Measurements from ENCODE around the gene WDR7. TPM values are rescaled to one million over a fixed set of nuclear protein-coding genes. Genes with fewer than 3 reads are reported as not detected.

WDR7 gene
- total RNA-seq, 2 experiments from 2014 or later: 16.0 to 19.0 TPM

DNA sequence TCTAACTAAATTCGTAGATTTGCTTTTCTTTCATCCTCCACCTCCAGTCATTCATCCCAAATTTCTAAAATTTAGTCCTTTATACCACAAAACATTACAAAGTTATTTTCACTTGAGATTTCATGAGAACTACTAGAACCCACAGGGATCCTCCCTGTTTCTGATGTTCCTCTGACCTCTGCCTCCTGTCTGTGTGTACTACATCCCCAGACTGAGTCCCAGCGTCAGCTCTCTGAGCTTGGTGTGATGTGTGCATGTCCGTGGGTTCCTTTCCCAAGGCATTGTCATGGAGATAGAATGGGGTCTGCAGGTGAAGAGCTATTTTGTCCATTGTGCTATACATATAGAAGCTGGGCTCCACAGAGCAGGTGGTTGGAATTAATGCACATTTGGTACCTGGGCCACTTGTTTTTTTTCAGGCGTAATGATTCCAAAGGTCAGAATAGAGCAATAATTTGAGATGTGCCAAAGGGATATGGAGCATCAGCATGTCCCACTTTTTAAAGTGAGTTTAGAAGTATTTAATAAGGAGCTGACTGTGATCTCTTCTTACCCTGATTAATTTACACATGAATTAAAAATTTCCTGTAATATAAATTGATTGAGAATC lies 344.5 kb downstream of the WDR7 start:
- Mint-ChIP-seq H3K27me3 (no peaks in the 10 kb centered on the region), H3K9me3 (no peaks in the 10 kb centered on the region), H3K36me3 (ENCODE audit: low read depth) (no peaks in the 10 kb centered on the region), H3K4me3 (no peak overlapping the region), H3K4me1 (ENCODE audit: low read depth) (peaks cover 12% of the 10 kb centered on the region), H3K27ac (no peak overlapping the region)
- intact Hi-C loops (cut with micrococcal nuclease): no loop called here
- ChIA-PET POLR2A (interaction anchor here (0.8 kb wide), 1 partner anchor 153 kb away, joined by 3 read pairs; no protein-coding TSS in a partner anchor), CTCF (interaction anchor here (0.8 to 1.2 kb wide), 2 partner anchors 13 to 126 kb away, joined by 3 to 4 read pairs; no protein-coding TSS in a partner anchor)
- DNase-seq (no peak), ATAC-seq (no peak)
- TF ChIP-seq CTCF (IDR thresholded peaks at IDR 0.05): no peak

DNA sequence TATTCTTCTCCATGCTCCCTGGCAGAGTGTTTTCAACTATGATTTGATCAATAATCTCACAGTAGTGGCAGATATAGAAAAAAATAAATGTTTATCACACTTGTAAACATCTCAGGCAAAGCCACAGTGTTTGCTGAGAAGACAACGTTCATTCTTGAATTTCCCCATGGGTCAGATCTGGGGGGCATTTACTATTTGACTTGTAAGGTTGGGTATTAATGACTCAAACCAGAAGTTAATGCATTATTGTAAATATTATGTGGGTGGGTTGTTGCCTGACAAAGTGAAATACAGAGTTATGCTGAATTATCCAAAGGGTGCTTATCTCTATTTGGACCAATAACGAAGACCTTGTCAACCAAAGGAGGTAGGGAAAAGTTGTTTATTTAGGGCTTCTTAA lies 346.0 kb downstream of the WDR7 start:
- Mint-ChIP-seq H3K27me3 (no peaks in the 10 kb centered on the region), H3K36me3 (ENCODE audit: low read depth) (no peaks in the 10 kb centered on the region), H3K9me3 (no peaks in the 10 kb centered on the region), H3K4me1 (ENCODE audit: low read depth) (peaks cover 17% of the 10 kb centered on the region), H3K4me3 (no peak overlapping the region), H3K27ac (no peak overlapping the region)
- intact Hi-C loops (cut with micrococcal nuclease): no loop called here
- DNase-seq (no peak), ATAC-seq (no peak)
- no peak for TF ChIP-seq CTCF (IDR thresholded peaks at IDR 0.05)
- POLR2A ChIA-PET: no interaction called here
- CTCF ChIA-PET: no interaction called here

GRCh38 chr18:56999823-57000222 lies 348.7 kb downstream of the WDR7 start:
- Mint-ChIP-seq H3K9me3 (no peaks in the 10 kb centered on the region), H3K27ac (no peak overlapping the region), H3K36me3 (ENCODE audit: low read depth) (no peaks in the 10 kb centered on the region), H3K4me3 (no peak overlapping the region), H3K27me3 (no peaks in the 10 kb centered on the region), H3K4me1 (ENCODE audit: low read depth) (peaks cover 30% of the 10 kb centered on the region)
- ChIA-PET CTCF (no interaction called here), POLR2A (no interaction called here)
- ATAC-seq (no peak), DNase-seq (no peak)
- intact Hi-C loops (cut with micrococcal nuclease): no loop called here
- TF ChIP-seq CTCF (IDR thresholded peaks at IDR 0.05): no peak

DNA sequence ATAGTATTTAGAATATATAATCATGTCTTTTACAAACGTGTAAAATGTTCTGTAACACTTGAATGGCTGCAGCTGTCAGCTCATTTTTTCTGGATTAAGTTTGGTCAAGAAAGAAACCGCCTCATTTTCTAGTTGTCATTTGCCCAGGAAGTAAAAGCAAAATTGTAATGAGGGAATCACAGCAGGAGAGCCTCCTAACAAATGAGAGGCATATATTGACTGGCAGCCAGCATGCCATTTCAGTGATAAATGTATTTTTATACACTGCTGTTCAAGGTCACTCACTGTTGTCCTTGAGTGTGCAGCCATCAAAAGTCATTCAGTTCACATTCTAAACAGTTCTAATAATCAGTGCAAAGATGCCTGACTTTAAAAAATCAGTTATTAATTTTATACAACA lies 351.5 kb downstream of the WDR7 start:
- intact Hi-C loops (cut with micrococcal nuclease): no loop called here
- ChIA-PET POLR2A (no interaction called here), CTCF (interaction anchor here (1.4 kb wide), 1 partner anchor 8 kb away, joined by 3 read pairs; no protein-coding TSS in a partner anchor)
- H3K27ac Mint-ChIP-seq: no peak overlapping the region
- ATAC-seq (no peak), DNase-seq (no peak)
- no peaks in the 10 kb centered on the region for H3K9me3 Mint-ChIP-seq
- no peak for TF ChIP-seq CTCF (IDR thresholded peaks at IDR 0.05)
- H3K36me3 Mint-ChIP-seq (ENCODE audit: low read depth): no peaks in the 10 kb centered on the region
- peaks cover 36% of the 10 kb centered on the region for H3K4me1 Mint-ChIP-seq (ENCODE audit: low read depth)
- no peak overlapping the region for H3K4me3 Mint-ChIP-seq
- H3K27me3 Mint-ChIP-seq: no peaks in the 10 kb centered on the region

DNA sequence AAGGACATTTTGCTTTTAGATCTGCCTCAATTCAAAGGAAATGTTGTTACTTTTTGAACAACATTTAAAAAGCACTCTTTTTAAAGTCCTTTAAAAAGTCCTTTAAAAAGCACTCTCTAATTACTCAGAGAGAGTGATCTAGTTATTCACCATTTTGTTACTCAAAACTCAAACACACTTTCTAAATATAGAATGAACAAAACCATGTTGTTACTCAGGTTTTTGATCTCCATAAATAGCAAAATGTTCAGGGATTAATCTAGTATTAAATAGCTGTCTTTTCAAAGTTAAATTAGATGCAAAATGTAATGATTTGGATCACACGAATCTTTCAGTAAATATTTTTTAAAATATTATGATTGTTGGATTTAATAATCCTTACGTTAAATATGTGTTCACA lies 352.2 kb downstream of the WDR7 start:
- Mint-ChIP-seq H3K27ac (no peak overlapping the region), H3K36me3 (ENCODE audit: low read depth) (no peaks in the 10 kb centered on the region), H3K4me1 (ENCODE audit: low read depth) (peaks cover 41% of the 10 kb centered on the region), H3K4me3 (no peak overlapping the region), H3K27me3 (no peaks in the 10 kb centered on the region), H3K9me3 (no peaks in the 10 kb centered on the region)
- ATAC-seq: no peak
- no peak for TF ChIP-seq CTCF (IDR thresholded peaks at IDR 0.05)
- CTCF ChIA-PET: no interaction called here
- intact Hi-C loops (cut with micrococcal nuclease): no loop called here
- DNase-seq: no peak
- POLR2A ChIA-PET: no interaction called here

Data from activated CD8-positive, alpha-beta T cell treated with anti-CD3 and anti-CD28 coated beads for 36 hours (primary cell).